Stimulated activated CD4-positive, alpha-beta T cell treated with anti-CD3 and anti-CD28 coated beads, Interleukin-1b, Interleukin-23, amount 100 ng/mL, for 48 hours (primary cell): Measurements from ENCODE around the gene ERVFRD-1.

Experiments used
- DNase-seq: peaks from one replicate; pipeline ENCODE4 v3.0.0-alpha.2; 2020

ERVFRD-1 gene

GRCh38 chr6:11110921-11111768, at the start of gene ERVFRD-1:
TSS of gene ERVFRD-1 (minus strand) at chr6:11111725. CDS start at chr6:11105310, 6,415 bp downstream.
- DNase-seq = no peak

GRCh38 chr6:11160199-11160598, 48.7 kb upstream of the ERVFRD-1 start:
- no peak for DNase-seq

GRCh38 chr6:11155589-11155988, 44.1 kb upstream of the ERVFRD-1 start:
- DNase-seq = no peak

GRCh38 chr6:11153447-11153846, 41.9 kb upstream of the ERVFRD-1 start:
- DNase-seq = no peak

- no peak for DNase-seq
Observed at GRCh38 chr6:11152581-11152980, 41.1 kb upstream of the ERVFRD-1 start.

GRCh38 chr6:11151488-11151887, 40.0 kb upstream of the ERVFRD-1 start:
- no peak for DNase-seq

- no peak for DNase-seq
Observed at GRCh38 chr6:11149551-11149950, 38.0 kb upstream of the ERVFRD-1 start.

- DNase-seq = no peak
Observed at GRCh38 chr6:11146117-11146826, 34.7 kb upstream of the ERVFRD-1 start.

GRCh38 chr6:11144393-11144851, 32.9 kb upstream of the ERVFRD-1 start:
- DNase-seq = peak; percentile 73

- peak; percentile 8 for DNase-seq
Observed at GRCh38 chr6:11143394-11144371, 32.2 kb upstream of the ERVFRD-1 start.

- no peak for DNase-seq
Observed at GRCh38 chr6:11142296-11143027, 30.9 kb upstream of the ERVFRD-1 start.

GRCh38 chr6:11141295-11141694, 29.8 kb upstream of the ERVFRD-1 start:
- no peak for DNase-seq

GRCh38 chr6:11140056-11140455, 28.5 kb upstream of the ERVFRD-1 start:
- DNase-seq = no peak

- DNase-seq = peak; percentile 6
Observed at GRCh38 chr6:11139051-11139960, 27.8 kb upstream of the ERVFRD-1 start.

GRCh38 chr6:11136809-11137208, 25.3 kb upstream of the ERVFRD-1 start:
- DNase-seq = no peak

GRCh38 chr6:11133281-11133680, 21.8 kb upstream of the ERVFRD-1 start:
- no peak for DNase-seq

- no peak for DNase-seq
Observed at GRCh38 chr6:11132194-11132888, 20.8 kb upstream of the ERVFRD-1 start.

- no peak for DNase-seq
Observed at GRCh38 chr6:11130605-11131004, 19.1 kb upstream of the ERVFRD-1 start.

- no peak for DNase-seq
Observed at GRCh38 chr6:11129908-11130565, 18.5 kb upstream of the ERVFRD-1 start.

GRCh38 chr6:11128608-11129007, 17.1 kb upstream of the ERVFRD-1 start:
- no peak for DNase-seq
